Activated CD4-positive, alpha-beta T cell treated with anti-CD3 and anti-CD28 coated beads, Interleukin-2, amount 10 ng/mL, durations not matched to agents 7 days and 5 days (primary cell): ENCODE data around the gene PTPRE. TPM values are rescaled to one million over a fixed set of nuclear protein-coding genes. Genes with fewer than 3 reads are reported as not detected.

Experiments used
- CTCF ChIA-PET: fragments of 350-600 bp; sonication (Branson Sonifier 250); formaldehyde crosslinking; loops from one replicate; lab custom pipeline; 2021; ENCODE audit warnings: antibody characterized with exemption; lab: Charles Lee
- POLR2A ChIA-PET: fragments of 350-600 bp; sonication (Branson Sonifier 250); formaldehyde crosslinking; loops from one replicate; lab custom pipeline; 2021; ENCODE audit warnings: antibody characterized with exemption; lab: Charles Lee
- DNase-seq: peaks from one replicate; pipeline ENCODE4 v3.0.0-alpha.2; 2020
- H3K27ac Mint-ChIP-seq: one replicate; pipeline ENCODE4 v1.8.0; 2021; ENCODE audit warnings: mild to moderate bottlenecking, moderate library complexity, mixed read lengths
- H3K27me3 Mint-ChIP-seq: one replicate; pipeline ENCODE4 v1.8.0; 2021; ENCODE audit warnings: mixed read lengths
- H3K36me3 Mint-ChIP-seq: one replicate; pipeline ENCODE4 v1.8.0; 2021; ENCODE audit warnings: low read depth, mixed read lengths
- H3K4me1 Mint-ChIP-seq: one replicate; pipeline ENCODE4 v1.8.0; 2021; ENCODE audit warnings: mixed read lengths
- H3K4me3 Mint-ChIP-seq: one replicate; pipeline ENCODE4 v1.8.0; 2021; ENCODE audit warnings: mild to moderate bottlenecking, moderate library complexity, mixed read lengths
- H3K9me3 Mint-ChIP-seq: one replicate; pipeline ENCODE4 v1.8.0; 2021; ENCODE audit warnings: mixed read lengths
- total RNA-seq, 2 experiments: library from RNA; stranded (reverse); gene quantifications; one replicate each; pipeline ENCODE4 v1.2.3, GENCODE V29; 2021

Gene PTPRE
- total RNA-seq, 2 experiments from 2014 or later: 24.1 to 25.6 TPM

DNA sequence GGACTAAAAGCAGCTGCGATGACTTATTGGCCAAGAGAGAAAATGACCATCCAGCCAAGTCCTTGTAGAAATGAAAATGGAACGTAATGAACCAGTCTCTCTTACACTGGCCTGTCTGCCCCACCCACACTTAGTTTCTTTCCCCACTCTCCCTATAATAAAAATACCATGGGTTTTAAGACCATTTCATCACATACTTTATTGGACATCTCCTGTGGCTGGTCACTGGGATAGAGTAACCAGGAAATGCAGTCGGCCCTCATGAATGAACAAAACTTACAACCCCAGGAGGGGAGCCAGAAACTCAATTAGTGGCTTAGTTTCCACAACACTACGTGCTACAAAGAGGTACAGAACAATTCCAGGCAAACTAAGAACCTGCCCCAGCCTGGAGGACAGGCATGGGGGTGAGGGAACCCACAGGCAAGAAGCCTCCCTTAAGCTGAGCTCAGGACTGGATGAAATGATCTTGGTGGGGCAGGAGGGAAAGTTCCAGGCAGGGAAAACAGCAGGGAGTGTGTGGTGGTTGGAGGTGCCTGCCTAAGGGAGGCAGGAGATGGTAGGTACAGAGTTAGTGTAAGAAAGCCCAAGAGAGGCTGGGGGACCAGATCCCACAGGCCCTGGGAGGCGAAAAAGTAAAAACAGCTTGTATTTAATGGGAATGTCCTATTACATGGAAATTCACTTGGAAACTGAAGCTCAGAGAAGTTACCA is 189.7 kb downstream of the PTPRE start:
- peak overlapping the region; percentile 72 for H3K27ac Mint-ChIP-seq
- H3K4me3 Mint-ChIP-seq: no peak overlapping the region
- DNase-seq: no peak
- no peaks in the 10 kb centered on the region for H3K9me3 Mint-ChIP-seq
- POLR2A ChIA-PET: no interaction called here
- peaks cover 67% of the 10 kb centered on the region for H3K36me3 Mint-ChIP-seq
- H3K4me1 Mint-ChIP-seq: peaks cover 53% of the 10 kb centered on the region
- CTCF ChIA-PET: interaction anchor here (1.5 to 3.1 kb wide), 3 partner anchors 13 to 26 kb away, joined by 3 to 10 read pairs (median 6); no protein-coding TSS in a partner anchor
- no peaks in the 10 kb centered on the region for H3K27me3 Mint-ChIP-seq

DNA sequence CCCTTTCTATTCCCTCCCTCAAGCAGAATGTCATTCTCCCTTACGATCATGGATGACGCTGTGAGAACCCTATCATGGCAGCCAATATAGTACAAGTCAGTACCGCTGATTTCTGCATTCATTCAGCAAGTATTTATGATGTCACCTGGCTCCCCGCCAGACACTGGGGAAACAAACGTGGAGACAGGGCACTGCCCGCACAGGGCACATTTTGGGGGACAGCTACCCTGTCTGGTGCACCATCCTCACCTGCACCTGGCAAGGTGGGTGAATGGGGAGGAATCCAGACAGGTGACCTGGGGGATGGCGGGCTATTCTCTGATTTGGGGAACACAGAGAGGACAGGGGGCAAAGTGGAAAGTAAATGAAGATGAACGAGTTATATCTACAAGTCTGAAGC is 190.9 kb downstream of the PTPRE start:
- POLR2A ChIA-PET: no interaction called here
- H3K9me3 Mint-ChIP-seq: no peaks in the 10 kb centered on the region
- peaks cover 57% of the 10 kb centered on the region for H3K4me1 Mint-ChIP-seq
- no peaks in the 10 kb centered on the region for H3K27me3 Mint-ChIP-seq
- peak overlapping the region; percentile 20 for H3K27ac Mint-ChIP-seq
- no peak overlapping the region for H3K4me3 Mint-ChIP-seq
- no peak for DNase-seq
- H3K36me3 Mint-ChIP-seq: peaks cover 77% of the 10 kb centered on the region
- CTCF ChIA-PET: interaction anchor here (0.9 to 1.5 kb wide), 2 partner anchors 18 to 29 kb away, joined by 3 to 4 read pairs; no protein-coding TSS in a partner anchor

DNA sequence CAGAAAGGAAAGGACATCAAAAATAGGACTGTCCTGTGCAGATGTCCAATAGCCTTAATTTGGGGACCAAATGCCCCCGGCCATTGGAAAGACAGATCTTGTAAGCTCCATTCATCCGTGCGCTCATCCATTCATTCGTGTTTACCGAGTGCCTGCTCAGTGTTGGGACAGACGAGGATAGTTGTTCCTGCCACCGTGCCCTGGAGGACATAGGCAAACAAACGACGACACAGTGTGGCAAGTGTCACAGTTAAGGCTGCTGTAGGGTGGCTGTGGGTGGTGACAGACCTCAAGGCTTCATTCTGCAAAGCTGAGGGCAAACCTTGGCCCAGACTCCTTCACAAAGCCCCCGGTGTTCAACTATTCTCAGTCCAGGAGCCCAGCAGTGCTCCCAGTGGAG is 191.7 kb downstream of the PTPRE start:
- ChIA-PET CTCF (interaction anchor here (0.9 to 1.5 kb wide), 2 partner anchors 17 to 29 kb away, joined by 3 to 4 read pairs; no protein-coding TSS in a partner anchor), POLR2A (no interaction called here)
- DNase-seq: no peak
- no peak overlapping the region for H3K4me3 Mint-ChIP-seq
- peaks cover 57% of the 10 kb centered on the region for H3K4me1 Mint-ChIP-seq
- H3K27me3 Mint-ChIP-seq: no peaks in the 10 kb centered on the region
- H3K36me3 Mint-ChIP-seq: peaks cover 84% of the 10 kb centered on the region
- no peaks in the 10 kb centered on the region for H3K9me3 Mint-ChIP-seq
- no peak overlapping the region for H3K27ac Mint-ChIP-seq

DNA sequence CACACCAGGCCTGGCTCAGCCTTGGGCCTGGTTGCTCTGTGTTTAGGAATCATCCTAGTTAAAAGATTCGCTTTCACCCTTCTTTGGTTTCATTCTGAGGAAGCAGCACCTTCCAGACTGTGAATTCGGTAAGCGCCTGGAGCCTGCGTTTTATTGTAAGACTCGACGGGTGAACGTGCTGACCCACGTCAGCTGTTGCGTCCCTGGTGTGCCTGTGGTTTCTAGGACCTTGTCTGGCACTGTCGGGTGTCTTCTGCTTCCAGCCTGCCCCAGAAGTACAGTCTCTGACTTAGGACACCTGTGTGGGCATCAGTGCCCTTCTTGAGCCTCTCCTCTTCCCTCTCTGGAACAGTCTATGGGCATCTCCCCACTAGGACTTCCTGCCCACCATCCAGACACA is 193.0 kb downstream of the PTPRE start:
- no peak for DNase-seq
- Mint-ChIP-seq H3K9me3 (no peaks in the 10 kb centered on the region), H3K4me3 (no peak overlapping the region), H3K27ac (peak overlapping the region; percentile 27), H3K36me3 (peaks cover 82% of the 10 kb centered on the region), H3K4me1 (peaks cover 55% of the 10 kb centered on the region), H3K27me3 (no peaks in the 10 kb centered on the region)
- POLR2A ChIA-PET: interaction anchor here (0.6 kb wide), 1 partner anchor 37 kb away, joined by 4 read pairs; no protein-coding TSS in a partner anchor
- CTCF ChIA-PET: interaction anchor here (1.2 kb wide), 1 partner anchor 13 kb away, joined by 3 read pairs; no protein-coding TSS in a partner anchor

DNA sequence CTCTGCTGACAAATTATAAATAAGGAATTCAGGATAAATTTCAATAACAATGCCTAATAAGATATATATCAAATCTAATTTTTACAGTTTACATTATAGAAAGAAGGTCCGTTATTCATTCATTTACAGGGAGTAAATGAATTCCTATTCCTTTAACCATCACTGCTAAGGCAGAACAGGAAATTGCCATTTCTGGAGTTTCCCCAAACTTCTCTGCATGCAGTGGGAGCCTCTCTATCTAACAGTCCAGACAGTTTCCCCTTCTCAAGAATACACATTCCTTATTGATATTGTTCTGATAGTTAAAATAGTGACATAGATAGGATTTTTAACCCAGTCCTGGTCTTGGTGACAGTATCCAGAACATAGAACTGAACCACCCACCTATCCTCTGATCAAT is 195.0 kb downstream of the PTPRE start:
- Mint-ChIP-seq H3K27me3 (no peaks in the 10 kb centered on the region), H3K36me3 (peaks cover 62% of the 10 kb centered on the region), H3K4me3 (no peak overlapping the region), H3K27ac (no peak overlapping the region), H3K4me1 (peaks cover 35% of the 10 kb centered on the region), H3K9me3 (no peaks in the 10 kb centered on the region)
- ChIA-PET POLR2A (no interaction called here), CTCF (interaction anchor here (1.2 to 3.1 kb wide), 2 partner anchors 12 to 24 kb away, joined by 3 to 19 read pairs; partner anchors contain the start of gene MKI67)
- DNase-seq: no peak

DNA sequence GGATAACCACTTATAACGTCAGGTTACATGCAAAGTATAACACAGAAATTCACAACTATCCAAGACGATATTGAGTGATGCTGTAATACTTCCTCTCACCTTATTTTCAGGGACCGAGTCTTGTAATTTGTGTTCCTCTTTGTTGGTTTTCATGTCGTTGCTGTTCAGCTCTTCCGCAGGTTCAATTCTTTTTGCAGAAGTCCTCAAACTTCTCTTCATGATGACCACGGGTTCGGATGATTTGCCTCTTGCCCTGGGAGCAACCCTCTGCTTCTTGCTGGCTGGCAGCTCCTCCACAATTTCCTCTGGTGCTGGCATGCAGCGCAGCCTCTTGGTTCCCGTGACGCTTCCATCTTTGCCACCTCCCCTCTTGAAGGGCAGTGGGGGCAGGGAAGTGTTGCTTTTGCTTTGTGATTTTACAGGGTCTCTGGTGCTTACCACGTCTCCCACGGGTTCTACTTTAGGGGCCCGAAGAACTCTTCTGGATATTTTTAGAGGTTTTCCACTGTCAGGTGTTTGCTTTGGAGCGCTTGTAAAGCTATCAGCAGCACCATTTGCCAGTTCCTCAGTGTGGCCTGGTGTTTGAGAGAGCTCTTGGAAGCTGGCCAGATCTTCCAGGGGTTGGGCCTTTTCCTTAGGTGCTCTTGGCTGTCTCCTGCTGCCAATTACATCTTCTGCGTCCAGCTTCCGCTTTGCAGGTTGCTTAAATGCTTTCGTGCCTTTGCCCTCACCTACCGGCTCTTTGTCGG is 195.8 kb downstream of the PTPRE start:
- DNase-seq: no peak
- Mint-ChIP-seq H3K27me3 (no peaks in the 10 kb centered on the region), H3K9me3 (no peaks in the 10 kb centered on the region), H3K27ac (peak overlapping the region; percentile 84), H3K4me1 (peaks cover 27% of the 10 kb centered on the region), H3K4me3 (peak overlapping the region; percentile 3), H3K36me3 (peaks cover 54% of the 10 kb centered on the region)
- ChIA-PET CTCF (interaction anchor here (1.2 to 3.1 kb wide), 2 partner anchors 11 to 23 kb away, joined by 3 to 19 read pairs; partner anchors contain the start of gene MKI67), POLR2A (no interaction called here)

DNA sequence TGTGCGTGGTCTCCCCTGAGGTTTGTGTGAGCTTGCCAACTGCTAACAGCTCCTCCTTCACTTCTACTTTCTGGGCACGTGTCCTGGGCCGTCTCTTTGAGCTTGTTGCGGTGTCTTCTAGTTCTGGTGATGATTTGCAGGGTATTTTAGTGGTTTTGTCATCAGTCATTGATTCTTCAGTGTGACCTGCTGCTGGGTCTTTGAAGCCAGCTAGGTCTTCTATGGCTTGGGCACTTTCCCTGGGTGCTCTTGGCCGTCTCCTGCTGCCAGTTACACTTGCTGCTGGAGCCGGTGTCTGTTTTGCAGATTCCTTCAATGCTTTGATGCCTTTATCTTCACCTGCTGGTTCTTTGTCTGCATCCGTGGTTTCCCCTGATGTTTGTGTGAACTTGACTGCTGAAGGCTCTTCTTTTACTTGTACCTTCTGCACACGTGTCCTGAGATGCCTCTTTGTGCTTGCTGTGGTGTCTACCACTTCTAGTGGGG is 196.4 kb downstream of the PTPRE start:
- peak; percentile 39 for DNase-seq
- POLR2A ChIA-PET: no interaction called here
- peaks cover 48% of the 10 kb centered on the region for H3K36me3 Mint-ChIP-seq
- peaks cover 21% of the 10 kb centered on the region for H3K4me1 Mint-ChIP-seq
- H3K4me3 Mint-ChIP-seq: peak overlapping the region; percentile 3
- H3K9me3 Mint-ChIP-seq: no peaks in the 10 kb centered on the region
- H3K27me3 Mint-ChIP-seq: no peaks in the 10 kb centered on the region
- H3K27ac Mint-ChIP-seq: peak overlapping the region; percentile 84
- CTCF ChIA-PET: interaction anchor here (1.2 to 3.1 kb wide), 3 partner anchors 10 to 23 kb away, joined by 3 to 19 read pairs (median 5); partner anchors contain the start of gene MKI67

DNA sequence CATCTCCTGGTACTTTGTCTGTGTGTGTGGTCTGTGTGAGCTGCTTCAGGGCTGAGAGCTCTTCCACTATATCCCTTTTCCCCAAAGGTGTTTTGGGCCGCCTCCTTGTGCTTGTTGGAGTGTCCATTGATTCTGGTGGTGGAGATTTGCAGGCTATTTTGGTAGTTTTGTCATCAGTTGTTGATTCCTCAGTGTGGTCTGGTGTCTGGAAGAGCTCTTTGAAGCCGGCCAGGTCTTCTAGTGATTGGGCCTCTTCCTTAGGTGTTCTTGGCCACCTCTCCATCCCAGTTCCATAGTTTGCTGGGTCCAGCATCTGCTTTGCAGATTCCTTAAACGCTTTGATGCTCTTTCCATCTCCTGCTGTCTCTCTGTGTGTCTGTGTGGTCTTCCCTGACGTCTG is 198.5 kb downstream of the PTPRE start:
- POLR2A ChIA-PET: no interaction called here
- Mint-ChIP-seq H3K9me3 (no peaks in the 10 kb centered on the region), H3K36me3 (peaks cover 28% of the 10 kb centered on the region), H3K27me3 (no peaks in the 10 kb centered on the region), H3K27ac (peak overlapping the region; percentile 74), H3K4me1 (peaks cover 13% of the 10 kb centered on the region), H3K4me3 (no peak overlapping the region)
- no peak for DNase-seq
- CTCF ChIA-PET: no interaction called here

DNA sequence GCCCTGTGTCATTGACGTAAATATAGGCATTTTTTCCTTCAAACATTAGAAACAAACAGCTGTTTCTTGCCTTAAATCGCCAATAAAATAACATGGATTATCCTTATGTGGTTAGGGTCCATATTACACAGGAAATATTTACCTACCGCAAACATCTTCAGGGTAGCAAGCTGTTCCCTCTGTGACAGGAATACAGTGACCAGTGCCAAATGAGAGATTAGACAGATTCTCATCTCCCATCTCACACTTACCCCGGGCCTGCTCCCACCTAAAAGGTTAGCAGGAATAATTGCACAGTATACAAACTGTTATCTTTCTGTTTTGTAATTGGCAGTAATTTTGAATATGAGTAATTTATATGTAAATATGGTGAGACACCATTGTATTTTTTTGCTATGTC is 202.8 kb downstream of the PTPRE start:
- ChIA-PET CTCF (no interaction called here), POLR2A (no interaction called here)
- Mint-ChIP-seq H3K27ac (no peak overlapping the region), H3K9me3 (no peaks in the 10 kb centered on the region), H3K4me1 (peaks cover 23% of the 10 kb centered on the region), H3K27me3 (no peaks in the 10 kb centered on the region), H3K36me3 (peaks cover 38% of the 10 kb centered on the region), H3K4me3 (no peak overlapping the region)
- no peak for DNase-seq

DNA sequence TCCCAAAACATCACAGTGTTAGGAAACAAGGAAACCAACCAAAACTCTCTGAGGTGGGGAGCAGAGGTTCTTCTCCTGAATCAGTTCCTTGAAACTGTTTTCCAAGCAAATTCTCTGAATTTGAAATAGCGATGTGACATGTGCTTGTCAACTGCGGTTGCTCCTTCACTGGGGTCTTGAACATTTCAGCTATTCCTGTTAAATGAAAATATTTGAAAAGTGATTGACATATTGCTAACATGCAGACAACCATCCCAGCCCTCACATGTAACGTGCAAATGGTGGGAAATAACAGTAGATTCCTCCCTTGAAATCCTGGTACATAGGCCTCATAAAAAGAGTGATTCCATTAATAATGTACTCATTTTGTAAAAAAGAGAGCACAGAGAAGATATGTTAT is 203.4 kb downstream of the PTPRE start:
- H3K27ac Mint-ChIP-seq: no peak overlapping the region
- ChIA-PET CTCF (no interaction called here), POLR2A (no interaction called here)
- H3K4me3 Mint-ChIP-seq: no peak overlapping the region
- H3K4me1 Mint-ChIP-seq: peaks cover 27% of the 10 kb centered on the region
- DNase-seq: no peak
- no peaks in the 10 kb centered on the region for H3K9me3 Mint-ChIP-seq
- no peaks in the 10 kb centered on the region for H3K27me3 Mint-ChIP-seq
- H3K36me3 Mint-ChIP-seq: peaks cover 43% of the 10 kb centered on the region

DNA sequence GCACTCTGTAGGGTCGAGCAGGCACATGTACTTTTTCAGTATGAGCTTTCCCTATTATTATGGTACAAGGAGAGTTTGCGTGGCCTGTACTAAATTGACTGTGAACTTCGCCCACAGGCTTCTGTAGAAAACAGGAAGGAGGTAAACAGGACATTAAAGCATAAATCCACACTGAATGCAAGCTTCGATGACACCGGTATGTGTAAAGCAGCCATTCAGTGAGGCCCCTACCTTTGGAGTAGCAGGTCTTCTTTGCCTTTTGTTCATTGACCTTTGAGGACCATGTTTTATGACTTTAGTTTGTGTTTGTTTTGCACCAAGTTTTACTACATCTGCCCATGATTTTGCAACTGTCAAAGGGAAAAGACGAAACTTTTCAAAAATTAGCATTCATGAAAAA is 204.8 kb downstream of the PTPRE start:
- Mint-ChIP-seq H3K4me3 (no peak overlapping the region), H3K4me1 (peaks cover 30% of the 10 kb centered on the region), H3K36me3 (peaks cover 55% of the 10 kb centered on the region), H3K27me3 (no peaks in the 10 kb centered on the region), H3K9me3 (no peaks in the 10 kb centered on the region), H3K27ac (peak overlapping the region; percentile 20)
- DNase-seq: no peak
- ChIA-PET POLR2A (no interaction called here), CTCF (interaction anchor here (0.6 to 5.1 kb wide), 2 partner anchors 8 to 41 kb away, joined by 3 to 19 read pairs; no protein-coding TSS in a partner anchor)

DNA sequence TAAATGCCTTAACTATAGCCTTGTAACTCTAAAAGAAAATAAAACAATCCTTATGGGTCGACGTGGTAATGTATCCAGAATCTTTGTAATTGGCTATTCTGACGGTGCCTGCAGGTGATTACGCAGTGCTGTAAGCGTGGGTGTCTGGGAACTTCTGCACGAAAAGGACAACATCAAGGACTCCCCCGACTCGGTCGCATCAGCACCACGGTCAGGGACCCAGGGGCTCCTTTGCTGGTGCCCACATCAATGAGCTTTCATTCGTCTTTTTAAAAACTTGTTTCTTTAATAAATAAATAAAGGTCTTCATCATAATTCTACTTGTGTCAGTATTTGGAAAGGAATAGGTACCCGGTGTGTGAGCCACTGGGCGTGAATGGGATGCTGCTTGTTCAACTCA is 206.1 kb downstream of the PTPRE start:
- DNase-seq: no peak
- Mint-ChIP-seq H3K27ac (peak overlapping the region; percentile 19), H3K4me3 (no peak overlapping the region), H3K36me3 (peaks cover 64% of the 10 kb centered on the region), H3K27me3 (no peaks in the 10 kb centered on the region), H3K9me3 (no peaks in the 10 kb centered on the region), H3K4me1 (peaks cover 33% of the 10 kb centered on the region)
- POLR2A ChIA-PET: no interaction called here
- CTCF ChIA-PET: interaction anchor here (1.1 to 5.1 kb wide), 4 partner anchors 9 to 44 kb away, joined by 3 to 19 read pairs (median 3); no protein-coding TSS in a partner anchor
